Spinal cord (tissue), 10 donors: ENCODE data around the gene AK9. TPM values are rescaled to one million over a fixed set of nuclear protein-coding genes. Genes with fewer than 3 reads are reported as not detected.
"Not testable (repeated sequence)": the region's sequence is repeated elsewhere in the genome, so short reads cannot be mapped to it uniquely, and the experiment has no call there.

Experiments used
- DNase-seq, 6 donors: peaks; one replicate each; pipeline versions ENCODE4 v3.0.0 to v3.0.0-alpha.2; 2013 to 2015; ENCODE audit warnings: low spot score in 6 of 6, low read depth in 4 of 6
- H3K27ac ChIP-seq: one replicate; pipeline ENCODE4 v1.5.1; 2013; ENCODE audit warnings: low read depth, low read length, control low read depth
- H3K27me3 ChIP-seq: one replicate; pipeline ENCODE4 v1.6.1; 2013; ENCODE audit warnings: low read length; ENCODE audit not compliant: control insufficient read depth, insufficient read depth
- H3K36me3 ChIP-seq: one replicate; pipeline ENCODE4 v1.6.1; 2013; ENCODE audit warnings: low read length; ENCODE audit not compliant: control insufficient read depth, insufficient read depth
- H3K4me1 ChIP-seq: one replicate; pipeline ENCODE4 v1.6.1; 2013; ENCODE audit warnings: low read length; ENCODE audit not compliant: control insufficient read depth, insufficient read depth
- H3K4me3 ChIP-seq: one replicate; pipeline ENCODE4 v1.5.1; 2013; ENCODE audit warnings: low read depth, low read length, control low read depth
- H3K9me3 ChIP-seq: one replicate; pipeline ENCODE4 v1.6.1; 2013; ENCODE audit warnings: low read length; ENCODE audit not compliant: control insufficient read depth, insufficient read depth
- WGBS: methylation state at CpG from one replicate; pipeline ENCODE4 v1.1.5; 2013; ENCODE audit warnings: missing lambda C conversion rate; ENCODE audit not compliant: insufficient coverage; 5-methylcytosine and 5-hydroxymethylcytosine counted together
- polyA plus RNA-seq, 2 donors: library from polyadenylated mRNA; unstranded; fragments of 120-200 nt; gene quantifications; one replicate each; pipeline ENCODE4 v1.2.1, GENCODE V29; 2013; ENCODE audit not compliant: insufficient read length in 2 of 2
- total RNA-seq, 2 donors: library from RNA; depleted of rRNA in 1 of 2; stranded (reverse); fragments of 120-200 nt in 1 of 2; fragments of >200 nt in 1 of 2; gene quantifications; one replicate each; pipeline versions ENCODE4 v1.2.3 to v1.2.4, GENCODE V29; 2013 to 2014
- donor health status: healthy.

The AK9 gene
- total and polyA plus RNA-seq, 4 donors: 15.0 to 33.3 (median 20.9) TPM

DNA sequence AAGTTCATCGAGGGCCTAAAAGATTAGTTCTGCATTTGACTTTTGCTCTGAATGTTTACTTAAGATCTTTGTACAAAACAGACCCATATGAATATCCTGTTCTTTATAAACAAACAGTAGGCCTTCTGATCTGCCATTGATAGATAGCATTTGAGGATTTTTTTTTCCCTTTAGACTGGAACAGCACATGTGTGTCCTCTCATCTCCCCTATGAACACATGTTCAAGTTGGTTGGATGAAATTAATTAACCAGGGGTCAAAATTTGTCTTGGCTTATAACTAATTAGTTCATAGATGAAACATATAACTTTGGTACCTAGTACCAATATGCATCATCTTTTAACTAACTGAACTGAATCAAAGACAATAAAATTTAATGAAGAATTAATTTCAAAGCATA, 81.3 kb downstream of the AK9 start:
- no peak for DNase-seq
- H3K9me3 ChIP-seq: no peaks in the 10 kb centered on the region
- H3K36me3 ChIP-seq: no peaks in the 10 kb centered on the region
- H3K27ac ChIP-seq: no peak overlapping the region
- no peak overlapping the region for H3K4me3 ChIP-seq
- H3K27me3 ChIP-seq: no peaks in the 10 kb centered on the region
- no CpG with 5 or more reads among the region's 1 CpG for WGBS
- no peaks in the 10 kb centered on the region for H3K4me1 ChIP-seq

DNA sequence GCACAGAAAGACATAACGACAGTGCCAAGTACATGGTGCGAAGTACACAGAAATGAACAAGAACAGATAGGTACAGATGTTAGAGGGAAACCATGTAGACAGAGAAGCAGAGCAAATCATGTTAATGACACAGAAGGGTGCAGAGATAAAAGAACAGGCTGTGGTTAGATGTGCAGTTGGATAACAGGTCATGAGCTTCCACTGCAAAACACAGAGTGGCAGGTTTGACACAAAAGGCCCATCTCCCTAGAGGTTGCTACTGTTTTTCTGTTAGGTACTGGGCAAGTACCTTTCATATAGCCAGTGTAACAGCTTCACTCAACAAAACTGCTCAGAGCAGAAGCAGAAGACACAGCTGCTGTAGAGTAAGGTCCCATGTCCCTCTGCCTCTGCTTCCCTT, 84.6 kb downstream of the AK9 start:
- H3K4me3 ChIP-seq: no peak overlapping the region
- H3K27ac ChIP-seq: no peak overlapping the region
- no peak for DNase-seq
- 93% methylated on average over 2 of the region's 2 CpGs for WGBS
- no peaks in the 10 kb centered on the region for H3K27me3 ChIP-seq
- H3K4me1 ChIP-seq: no peaks in the 10 kb centered on the region
- no peaks in the 10 kb centered on the region for H3K36me3 ChIP-seq
- H3K9me3 ChIP-seq: no peaks in the 10 kb centered on the region

DNA sequence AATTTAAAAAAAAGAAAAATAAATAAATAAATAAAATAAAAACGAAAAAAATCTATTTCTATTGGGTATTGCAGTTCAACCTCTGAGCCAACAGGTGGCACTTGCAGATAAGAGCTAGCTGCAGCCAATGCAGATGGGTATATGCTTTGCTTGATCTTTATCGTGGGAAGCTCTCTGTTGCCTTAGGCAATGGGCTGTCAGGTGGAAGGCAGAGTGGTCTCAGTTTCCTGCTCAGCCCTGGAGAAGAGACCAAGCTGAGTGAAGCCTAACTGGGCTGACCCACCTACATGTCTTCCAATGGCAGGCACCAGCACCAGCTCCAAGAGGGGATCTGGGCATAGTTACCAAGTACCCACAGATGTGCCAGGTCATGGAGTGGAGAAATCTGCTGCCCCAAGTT, 95.0 kb downstream of the AK9 start:
- no peaks in the 10 kb centered on the region for H3K4me1 ChIP-seq
- no peaks in the 10 kb centered on the region for H3K36me3 ChIP-seq
- H3K9me3 ChIP-seq: peaks cover 6% of the 10 kb centered on the region
- H3K4me3 ChIP-seq: no peak overlapping the region
- DNase-seq: no peak
- H3K27ac ChIP-seq: no peak overlapping the region
- no peaks in the 10 kb centered on the region for H3K27me3 ChIP-seq
- WGBS: 40% methylated on average over 1 of the region's 2 CpGs

DNA sequence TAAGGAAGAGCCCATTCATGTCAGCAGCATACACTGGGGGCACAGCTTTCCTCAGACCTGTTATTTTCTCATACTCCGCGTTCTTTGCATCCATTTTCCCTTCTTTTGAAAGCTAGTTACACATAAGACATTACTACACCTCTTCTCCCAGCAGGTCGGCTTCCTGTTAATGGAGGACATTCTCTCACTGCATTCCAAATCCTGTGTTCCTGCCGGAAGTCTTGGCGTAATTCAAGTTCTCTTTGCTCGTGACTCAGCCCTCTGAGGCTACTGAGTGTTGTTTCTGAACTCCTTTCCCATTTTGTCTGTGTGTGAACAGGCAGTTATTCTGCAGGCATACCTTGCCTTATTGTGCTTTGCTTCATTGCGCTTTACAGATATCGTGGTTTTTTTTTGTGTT, 110.5 kb downstream of the AK9 start:
- H3K36me3 ChIP-seq: no peaks in the 10 kb centered on the region
- no peak overlapping the region for H3K4me3 ChIP-seq
- no peaks in the 10 kb centered on the region for H3K4me1 ChIP-seq
- no peaks in the 10 kb centered on the region for H3K9me3 ChIP-seq
- 47% methylated on average over 6 of the region's 8 CpGs for WGBS
- H3K27ac ChIP-seq: no peak overlapping the region
- no peaks in the 10 kb centered on the region for H3K27me3 ChIP-seq
- no peak for DNase-seq

DNA sequence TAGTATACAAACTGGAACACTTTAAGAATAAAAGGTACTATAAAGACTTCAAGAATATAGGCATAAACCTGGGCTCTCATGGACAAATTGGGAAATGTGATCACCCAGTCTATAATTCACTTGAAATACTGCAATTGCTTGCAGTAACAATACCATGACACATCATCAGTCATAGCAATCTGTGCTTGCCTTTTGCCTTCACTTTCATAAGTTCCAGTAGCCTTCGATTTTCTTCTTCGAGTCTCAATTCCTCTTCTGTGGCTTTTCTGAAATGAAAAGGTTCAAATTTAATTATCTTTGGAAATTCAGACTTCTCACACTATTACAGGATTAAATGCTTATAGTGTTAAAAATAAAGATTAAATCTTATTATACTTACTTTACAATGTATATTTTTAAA, 111.6 kb downstream of the AK9 start:
- WGBS: no CpG with 5 or more reads among the region's 2 CpGs
- H3K27me3 ChIP-seq: no peaks in the 10 kb centered on the region

DNA sequence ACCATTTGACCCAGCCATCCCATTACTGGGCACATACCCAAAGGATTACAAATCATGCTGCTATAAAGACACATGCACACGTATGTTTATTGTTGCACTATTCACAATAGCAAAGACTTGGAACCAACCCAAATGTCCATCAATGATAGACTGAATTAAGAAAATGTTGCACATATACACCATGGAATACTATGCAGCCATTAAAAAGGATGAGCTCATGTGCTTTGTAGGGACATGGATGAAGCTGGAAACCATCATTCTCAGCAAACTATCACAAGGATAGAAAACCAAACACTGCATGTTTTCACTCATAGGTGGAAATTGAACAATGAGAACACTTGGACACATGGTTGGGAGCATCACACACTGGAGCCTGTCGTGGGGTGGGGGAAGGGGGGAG, 121.1 kb downstream of the AK9 start:
- not testable (repeated sequence) for H3K36me3 ChIP-seq, H3K9me3 ChIP-seq, H3K4me3 ChIP-seq, H3K4me1 ChIP-seq, DNase-seq, H3K27ac ChIP-seq, H3K27me3 ChIP-seq
- WGBS: no CpG with 5 or more reads among the region's 2 CpGs

More for the DNA sequence above, 111.6 kb downstream of the AK9 start:
- Histone ChIP-seq H3K4me3 (no peak overlapping the region), H3K4me1 (no peaks in the 10 kb centered on the region), H3K9me3 (no peaks in the 10 kb centered on the region), H3K27ac (no peak overlapping the region), H3K36me3 (no peaks in the 10 kb centered on the region)
- DNase-seq: peak in 1 of 6 donors; percentile 2

DNA sequence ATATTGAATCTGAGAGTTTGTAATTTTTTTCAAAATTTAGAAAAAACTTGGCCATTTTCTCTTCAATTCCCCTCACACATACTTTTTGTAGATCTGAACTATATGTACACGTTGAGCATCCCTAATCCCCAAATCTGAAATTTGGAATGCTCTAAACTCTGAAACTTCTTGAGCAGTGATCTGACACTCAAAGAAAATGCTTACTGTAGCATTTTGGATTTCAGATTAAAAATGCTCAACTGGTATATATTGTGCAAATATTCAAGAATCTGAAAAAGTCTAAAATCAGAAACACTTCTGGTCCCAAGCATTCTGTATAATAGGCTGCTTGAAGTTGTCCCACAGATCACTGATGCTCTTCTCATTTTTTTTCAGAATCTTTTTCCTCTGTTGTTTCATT, 129.2 kb downstream of the AK9 start:
- no peaks in the 10 kb centered on the region for H3K4me1 ChIP-seq
- no peak overlapping the region for H3K27ac ChIP-seq
- H3K4me3 ChIP-seq: no peak overlapping the region
- no peak for DNase-seq
- no peaks in the 10 kb centered on the region for H3K36me3 ChIP-seq
- no CpG with 5 or more reads among the region's 1 CpG for WGBS
- H3K9me3 ChIP-seq: peaks cover under 1% of the 10 kb centered on the region
- no peaks in the 10 kb centered on the region for H3K27me3 ChIP-seq

DNA sequence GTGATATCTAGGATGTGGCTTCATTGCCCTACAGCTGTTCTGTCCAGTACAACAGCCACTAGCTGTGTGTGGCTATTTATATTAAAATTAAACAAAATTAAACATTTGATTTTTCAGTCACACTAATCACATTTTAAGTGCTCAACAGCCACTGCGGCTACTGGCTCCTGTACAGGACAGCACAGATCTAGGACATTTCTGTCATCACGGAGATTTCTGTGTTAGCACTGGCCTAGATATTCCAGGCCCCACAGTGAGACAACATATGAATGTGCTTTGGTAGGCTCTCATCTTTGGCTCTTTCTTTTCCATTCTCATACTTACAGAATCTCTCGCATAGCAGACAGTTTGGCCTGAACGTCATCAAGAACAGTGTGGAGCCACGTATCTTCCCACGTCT, 159.6 kb downstream of the AK9 start:
- 92% methylated on average over 2 of the region's 6 CpGs for whole genome bisulfite sequencing

DNA sequence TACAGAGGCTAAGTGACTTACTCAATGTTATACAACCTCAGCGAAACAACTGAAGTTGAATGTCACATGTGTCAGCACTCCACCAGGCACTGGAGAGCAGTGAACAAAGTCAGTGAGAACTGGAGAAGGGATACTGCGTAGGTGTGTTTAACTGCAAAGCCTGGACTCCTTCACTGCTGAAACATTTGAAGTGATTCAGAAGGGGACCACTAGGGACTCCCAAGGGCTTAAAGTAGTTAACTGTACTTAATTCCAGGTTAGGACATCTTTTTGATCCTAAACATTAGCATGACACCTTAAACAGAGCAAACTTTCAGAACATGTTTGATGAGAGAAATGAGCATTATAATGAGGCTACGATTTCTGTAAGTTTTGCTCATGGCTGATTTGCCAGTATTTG, 163.0 kb downstream of the AK9 start:
- WGBS: 80% methylated on average over 2 of the region's 3 CpGs
- Histone ChIP-seq H3K4me3 (no peak overlapping the region), H3K9me3 (no peaks in the 10 kb centered on the region), H3K27ac (no peak overlapping the region), H3K27me3 (no peaks in the 10 kb centered on the region), H3K4me1 (no peaks in the 10 kb centered on the region), H3K36me3 (no peaks in the 10 kb centered on the region)
- no peak for DNase-seq

More for the DNA sequence above, 159.6 kb downstream of the AK9 start:
- Histone ChIP-seq H3K27me3 (no peaks in the 10 kb centered on the region), H3K4me1 (no peaks in the 10 kb centered on the region), H3K4me3 (no peak overlapping the region), H3K36me3 (no peaks in the 10 kb centered on the region), H3K9me3 (no peaks in the 10 kb centered on the region), H3K27ac (no peak overlapping the region)
- DNase-seq: peak in 1 of 6 donors; percentile 3

DNA sequence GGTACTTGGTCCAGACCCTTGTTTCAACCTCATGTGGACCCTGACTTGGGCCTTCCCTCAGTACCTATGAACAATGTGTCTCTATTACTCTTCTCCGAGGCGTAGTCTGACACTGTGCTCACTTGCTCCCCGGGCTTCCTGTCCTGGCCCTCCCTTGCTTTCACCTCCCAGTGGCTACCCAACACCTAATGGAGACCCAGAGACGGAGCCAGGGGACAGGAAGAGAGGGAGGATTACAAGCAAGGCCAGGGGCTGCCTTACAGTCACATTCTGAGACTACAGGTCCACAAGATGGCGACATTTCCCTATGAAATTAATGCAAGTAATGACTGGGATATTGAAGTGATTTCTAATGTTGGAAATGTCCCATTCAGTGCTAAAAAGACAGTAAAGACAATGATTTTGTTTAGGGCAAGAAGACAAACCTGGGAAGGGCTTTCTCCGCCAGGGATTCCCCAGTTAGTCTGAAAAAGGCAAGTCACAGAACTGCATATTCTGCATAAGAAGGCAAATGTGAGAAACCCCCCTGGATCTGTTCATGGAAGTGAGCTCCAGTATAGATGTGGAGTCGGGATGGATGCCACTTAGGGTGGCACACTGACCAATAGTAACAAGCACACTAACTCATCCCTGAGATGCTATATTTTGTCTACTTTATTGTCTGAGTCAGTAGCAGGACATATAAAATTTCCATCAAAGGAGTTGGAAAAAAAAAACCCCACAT, 163.9 kb downstream of the AK9 start:
- no peaks in the 10 kb centered on the region for H3K4me1 ChIP-seq
- H3K9me3 ChIP-seq: no peaks in the 10 kb centered on the region
- H3K27ac ChIP-seq: no peak overlapping the region
- no peaks in the 10 kb centered on the region for H3K27me3 ChIP-seq
- WGBS: 55% methylated on average over 4 of the region's 7 CpGs
- no peak overlapping the region for H3K4me3 ChIP-seq
- no peaks in the 10 kb centered on the region for H3K36me3 ChIP-seq
- DNase-seq: peak; percentile 51 to 92 (median 62)
